Loucy (cell line): ENCODE data around the gene FAM3B.

Experiments used
- H2AFZ ChIP-seq: fragments of 200-600 bp; sonication (generic); 2 replicates; pipeline ENCODE4 v1.6.0; 2016; ENCODE audit warnings: antibody characterized with exemption, mild to moderate bottlenecking, low read length, moderate library complexity
- H3F3A ChIP-seq: fragments of 200-600 bp; 2 replicates; pipeline ENCODE4 v1.6.0; 2016; ENCODE audit warnings: antibody characterized with exemption, low read depth, mild to moderate bottlenecking
- H3K27me3 ChIP-seq: fragments of 200-600 bp; sonication (generic); 2 replicates; pipeline ENCODE4 v1.6.1; 2014; ENCODE audit warnings: low read length, mild to moderate bottlenecking; ENCODE audit not compliant: insufficient read depth, poor library complexity, severe bottlenecking
- H3K36me3 ChIP-seq: fragments of 200-600 bp; sonication (generic); 2 replicates; pipeline ENCODE4 v1.6.1; 2016; ENCODE audit warnings: low read length; ENCODE audit not compliant: insufficient read depth
- H3K4me1 ChIP-seq: fragments of 200-600 bp; sonication (generic); 2 replicates; pipeline ENCODE4 v1.5.1; 2014; ENCODE audit warnings: low read length, mild to moderate bottlenecking; ENCODE audit not compliant: insufficient read depth, poor library complexity, severe bottlenecking
- H3K4me2 ChIP-seq: fragments of 200-600 bp; sonication (generic); 2 replicates; pipeline ENCODE4 v1.6.0; 2014; ENCODE audit warnings: antibody characterized with exemption, low read length, low read depth, mild to moderate bottlenecking; ENCODE audit not compliant: poor library complexity, severe bottlenecking
- H3K4me3 ChIP-seq: fragments of 200-600 bp; sonication (generic); 2 replicates; pipeline ENCODE4 v1.5.1; 2014; ENCODE audit warnings: low read length, mild to moderate bottlenecking, mixed read lengths; ENCODE audit not compliant: poor library complexity, severe bottlenecking
- H3K79me2 ChIP-seq: fragments of 200-600 bp; sonication (generic); 2 replicates; pipeline ENCODE4 v1.6.1; 2014; ENCODE audit warnings: low read length; ENCODE audit not compliant: insufficient read depth
- H3K9ac ChIP-seq: fragments of 200-600 bp; sonication (generic); 2 replicates; pipeline ENCODE4 v1.6.0; 2014; ENCODE audit warnings: mild to moderate bottlenecking, low read depth, low read length, moderate library complexity; ENCODE audit not compliant: poor library complexity, severe bottlenecking
- H3K9me2 ChIP-seq: fragments of 200-600 bp; sonication (generic); replicated peaks from 2 replicates; pipeline ENCODE4 v1.6.1; 2016; ENCODE audit warnings: low read depth, low read length, mixed read lengths
- H3K9me3 ChIP-seq: fragments of 200-600 bp; sonication (generic); 2 replicates; pipeline ENCODE4 v1.6.1; 2014; ENCODE audit warnings: mild to moderate bottlenecking, antibody characterized with exemption, low read length, low read depth; ENCODE audit not compliant: insufficient read depth
- H4K20me1 ChIP-seq: fragments of 200-600 bp; sonication (generic); 2 replicates; pipeline ENCODE4 v1.6.0; 2014; ENCODE audit warnings: antibody characterized with exemption, low read length, mild to moderate bottlenecking; ENCODE audit not compliant: insufficient read depth, poor library complexity, severe bottlenecking
- CTCF ChIP-seq: fragments of 200-600 bp; sonication (generic); conservative IDR thresholded peaks from 2 replicates; pipeline ENCODE4 v1.5.1; 2014; ENCODE audit warnings: mild to moderate bottlenecking, antibody characterized with exemption, low read length
- EZH2phosphoT487 ChIP-seq: fragments of 200-600 bp; IDR thresholded peaks from 2 replicates; pipeline ENCODE4 v1.6.1; 2018; ENCODE audit warnings: antibody characterized with exemption, mild to moderate bottlenecking, moderate library complexity, borderline replicate concordance

Gene FAM3B

GRCh38 chr21:41333752-41334151 is 17.2 kb downstream of the FAM3B start:
- H3K9me2 ChIP-seq: no peaks in the 10 kb centered on the region
- no peaks in the 10 kb centered on the region for H3K27me3 ChIP-seq
- H3K9ac ChIP-seq: no peak overlapping the region
- H3K9me3 ChIP-seq: peaks cover 5% of the 10 kb centered on the region; the same call in 1 of the 2 replicates
- no peaks in the 10 kb centered on the region for H3K79me2 ChIP-seq
- H3F3A ChIP-seq: no peaks in the 10 kb centered on the region
- no peak overlapping the region for H3K4me3 ChIP-seq
- no peak overlapping the region for H2AFZ ChIP-seq
- no peaks in the 10 kb centered on the region for H3K4me1 ChIP-seq
- no peak overlapping the region for H3K4me2 ChIP-seq
- H3K36me3 ChIP-seq: no peaks in the 10 kb centered on the region
- TF ChIP-seq EZH2phosphoT487 (no peak), CTCF (no peak)
- no peaks in the 10 kb centered on the region for H4K20me1 ChIP-seq

DNA sequence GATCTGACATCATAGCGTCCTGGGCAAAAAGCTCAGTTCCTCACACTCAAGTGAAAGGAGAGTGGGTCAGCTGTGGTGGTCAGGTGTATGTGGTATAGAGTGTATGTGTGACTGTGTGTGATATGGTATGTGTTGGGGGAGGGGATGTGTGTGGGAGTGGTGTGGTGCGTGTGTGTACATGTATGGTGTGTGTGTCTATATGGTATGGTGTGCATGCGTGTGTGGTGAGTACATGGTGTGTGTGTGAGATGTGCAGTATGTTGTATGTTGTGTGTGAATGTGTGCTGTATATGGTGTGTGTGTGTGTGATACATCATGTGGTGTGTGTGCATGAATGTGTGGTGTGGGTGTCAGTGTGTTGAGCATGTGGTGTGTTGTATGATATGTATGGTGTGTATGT is 20.9 kb downstream of the FAM3B start:
- no peak for TF ChIP-seq CTCF
- no peak for TF ChIP-seq EZH2phosphoT487
- H3K9me3 ChIP-seq: peaks cover 5% of the 10 kb centered on the region; the same call in 1 of the 2 replicates
- H3K4me2 ChIP-seq: no peak overlapping the region
- no peaks in the 10 kb centered on the region for H3K79me2 ChIP-seq
- no peak overlapping the region for H3K4me3 ChIP-seq
- no peak overlapping the region for H3K9ac ChIP-seq
- no peaks in the 10 kb centered on the region for H3F3A ChIP-seq
- no peaks in the 10 kb centered on the region for H4K20me1 ChIP-seq
- H3K27me3 ChIP-seq: no peaks in the 10 kb centered on the region
- no peaks in the 10 kb centered on the region for H3K4me1 ChIP-seq
- no peaks in the 10 kb centered on the region for H3K36me3 ChIP-seq
- no peaks in the 10 kb centered on the region for H3K9me2 ChIP-seq
- no peak overlapping the region for H2AFZ ChIP-seq

DNA sequence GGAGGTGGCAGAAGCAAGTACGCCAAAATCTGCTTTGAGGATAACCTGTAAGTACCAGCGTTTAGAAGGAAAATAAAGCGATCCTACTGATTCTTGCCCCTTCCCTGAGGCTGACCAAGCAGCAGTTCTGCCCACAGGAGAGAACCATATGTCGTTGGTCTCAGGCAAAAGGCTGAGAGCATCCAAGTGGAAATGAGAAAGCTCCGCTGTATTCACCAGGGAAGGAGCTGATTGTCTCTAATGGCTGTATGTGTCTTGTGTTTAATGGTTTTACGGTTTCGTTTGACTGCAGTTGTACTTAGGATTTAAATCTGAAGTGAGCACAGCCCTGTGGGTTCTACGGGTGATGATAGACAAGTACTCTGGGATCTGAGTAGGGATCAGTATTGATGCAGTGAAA is 21.9 kb downstream of the FAM3B start:
- no peaks in the 10 kb centered on the region for H3K9me2 ChIP-seq
- no peaks in the 10 kb centered on the region for H3K79me2 ChIP-seq
- no peak overlapping the region for H2AFZ ChIP-seq
- H3K4me3 ChIP-seq: no peak overlapping the region
- H3K9me3 ChIP-seq: peaks cover 5% of the 10 kb centered on the region; the same call in 1 of the 2 replicates
- H3K4me1 ChIP-seq: no peaks in the 10 kb centered on the region
- H3K4me2 ChIP-seq: no peak overlapping the region
- H3K27me3 ChIP-seq: no peaks in the 10 kb centered on the region
- H4K20me1 ChIP-seq: no peaks in the 10 kb centered on the region
- no peak overlapping the region for H3K9ac ChIP-seq
- TF ChIP-seq EZH2phosphoT487 (no peak), CTCF (no peak)
- H3F3A ChIP-seq: no peaks in the 10 kb centered on the region
- no peaks in the 10 kb centered on the region for H3K36me3 ChIP-seq
